ENCODE results near the gene MRPL37. TPM values are rescaled to one million over a fixed set of nuclear protein-coding genes. Genes with fewer than 3 reads are reported as not detected.

MRPL37 gene
- total and polyA plus RNA-seq, 2 of the 8 experiments (the other 6 are each of a cell fraction or from before 2014, with no cell fraction given) = 45.5 to 126 TPM

- TF ChIP-seq BACH1 (IDR thresholded peaks at IDR 0.05; ENCODE audit: low read length) (no peak), SRF (IDR thresholded peaks at IDR 0.05; ENCODE audit: low read depth, low read length) (no peak), BRCA1 (IDR thresholded peaks at IDR 0.05; ENCODE audit: low read depth, low read length) (no peak), TEAD4 (IDR thresholded peaks at IDR 0.05; ENCODE audit: low read depth, low read length) (peak; percentile 52; the same call in 1 of the 2 replicates), GABPA (IDR thresholded peaks at IDR 0.05; ENCODE audit: borderline replicate concordance, insufficient read depth, low read length) (no peak), E2F6 (IDR thresholded peaks at IDR 0.05) (peak; percentile 23; the same call in 1 of the 2 replicates), NRF1 (IDR thresholded peaks at IDR 0.05; ENCODE audit: low read depth, low read length) (no peak), KDM5A (IDR thresholded peaks at IDR 0.05; ENCODE audit: low read length) (no peak), SIN3A (conservative IDR thresholded peaks at IDR 0.05 in 1 of 2, IDR thresholded peaks at IDR 0.05 in 1 of 2; ENCODE audit: low read depth in 1 of 2, low read length in 2 of 2) (no peak), CBX5 (IDR thresholded peaks at IDR 0.05; ENCODE audit: low read depth, low read length) (no peak), BCL11A (IDR thresholded peaks at IDR 0.05; ENCODE audit: low read depth in 2 of 2, low read length in 2 of 2) (no peak), KDM1A (IDR thresholded peaks at IDR 0.05; ENCODE audit: borderline replicate concordance, low read length) (no peak), RBBP5 (IDR thresholded peaks at IDR 0.05; ENCODE audit: borderline replicate concordance, low read depth, low read length) (no peak), USF2 (IDR thresholded peaks at IDR 0.05; ENCODE audit: low read length) (no peak)
These were observed 46.2 kb upstream of the MRPL37 start (continued) for GRCh38 chr1:54153535-54154439.

Data from H1 (cell line).